PC-3 (cell line): Measurements from ENCODE around the gene MCTS1. TPM values are rescaled to one million over a fixed set of nuclear protein-coding genes. Genes with fewer than 3 reads are reported as not detected.
"Not testable (repeated sequence)": the region's sequence is repeated elsewhere in the genome, so short reads cannot be mapped to it uniquely, and the experiment has no call there.

Experiments used
- ATAC-seq: fragments of 200-7000 bp; cut with Tn5 transposase; 2 replicates; pipeline ENCODE4 v1.9.1; 2020; ENCODE audit warnings: mild to moderate bottlenecking, moderate library complexity
- BruUV-seq: library from RNA; stranded (reverse); fragments of 400-500 nt; replicated peaks from 2 replicates; lab custom pipeline; 2021; lab: Mats Ljungman, UMichigan
- CTCF ChIA-PET: fragments of 300-600 bp; sonication (Branson Sonifier 250); formaldehyde crosslinking; loops from one replicate; lab custom pipeline; 2022; ENCODE audit warnings: antibody characterized with exemption; lab: Charles Lee
- POLR2A ChIA-PET: fragments of 300-600 bp; sonication (Branson Sonifier 250); formaldehyde crosslinking; loops from one replicate; lab custom pipeline; 2022; ENCODE audit warnings: antibody characterized with exemption; ENCODE audit not compliant: unreplicated experiment; lab: Charles Lee
- DNase-seq: peaks from one replicate; pipeline ENCODE4 v3.0.0-alpha.2; 2015
- H2AFZ ChIP-seq: fragments of 300-600 bp; sonication (generic); 2 replicates; pipeline ENCODE4 v1.6.0; 2016; ENCODE audit warnings: antibody characterized with exemption, low read length
- H3F3A ChIP-seq: fragments of 300-600 bp; sonication (generic); one replicate; pipeline ENCODE4 v1.6.0; 2017; ENCODE audit warnings: antibody characterized with exemption, low read length, control low read depth, mild to moderate bottlenecking; ENCODE audit not compliant: unreplicated experiment
- H3K27ac ChIP-seq: fragments of 300-600 bp; sonication (generic); 2 replicates; pipeline ENCODE4 v1.5.1; 2016; ENCODE audit warnings: mild to moderate bottlenecking, low read length
- H3K27me3 ChIP-seq: fragments of 300-600 bp; sonication (generic); 2 replicates; pipeline ENCODE4 v1.6.1; 2016; ENCODE audit warnings: low read length, mixed read lengths
- H3K36me3 ChIP-seq: fragments of 300-600 bp; sonication (generic); 2 replicates; pipeline ENCODE4 v1.6.1; 2016; ENCODE audit warnings: low read depth, mixed run types, low read length, mixed read lengths
- H3K4me1 ChIP-seq: fragments of 300-600 bp; sonication (generic); 2 replicates; pipeline ENCODE4 v1.5.1; 2016; ENCODE audit warnings: low read length; ENCODE audit not compliant: insufficient read depth
- H3K4me2 ChIP-seq: fragments of 300-600 bp; sonication (generic); 2 replicates; pipeline ENCODE4 v1.6.0; 2016; ENCODE audit warnings: low read length
- H3K4me3 ChIP-seq: fragments of 300-600 bp; sonication (generic); 2 replicates; pipeline ENCODE4 v1.5.1; 2016; ENCODE audit warnings: mild to moderate bottlenecking, low read length, mixed read lengths
- H3K79me2 ChIP-seq: fragments of 300-600 bp; sonication (generic); 2 replicates; pipeline ENCODE4 v1.6.1; 2017; ENCODE audit warnings: low read length, mixed read lengths
- H3K9ac ChIP-seq: fragments of 300-600 bp; sonication (generic); 2 replicates; pipeline ENCODE4 v1.6.0; 2016; ENCODE audit warnings: mild to moderate bottlenecking, low read length
- H3K9me2 ChIP-seq: fragments of 300-600 bp; sonication (generic); replicated peaks from 2 replicates; pipeline ENCODE4 v1.6.1; 2016; ENCODE audit warnings: mixed run types, low read length, mixed read lengths
- H3K9me3 ChIP-seq: fragments of 300-600 bp; sonication (generic); 2 replicates; pipeline ENCODE4 v1.6.1; 2016; ENCODE audit warnings: low read length, mixed read lengths
- H4K20me1 ChIP-seq: fragments of 300-600 bp; sonication (generic); 2 replicates; pipeline ENCODE4 v1.6.1; 2016; ENCODE audit warnings: low read length, mixed read lengths
- CTCF ChIP-seq: fragments of 300-600 bp; sonication (generic); conservative IDR thresholded peaks from 2 replicates; pipeline ENCODE4 v1.5.1; 2017; ENCODE audit warnings: antibody characterized with exemption, low read depth, mild to moderate bottlenecking, low read length
- EZH2 ChIP-seq: fragments of 300-600 bp; sonication (generic); IDR thresholded peaks from one replicate; pipeline ENCODE4 v1.6.1; 2017; ENCODE audit warnings: antibody characterized with exemption, mild to moderate bottlenecking, low read length; ENCODE audit not compliant: unreplicated experiment
- EZH2phosphoT487 ChIP-seq: fragments of 300-600 bp; sonication (generic); IDR thresholded peaks from 2 replicates; pipeline ENCODE4 v1.6.1; 2018; ENCODE audit warnings: mild to moderate bottlenecking, antibody characterized with exemption, low read length, borderline replicate concordance
- intact Hi-C: fragments of 100-400 bp; cut with micrococcal nuclease; formaldehyde crosslinking; loops from 2 replicates; pipeline ENCODE4 v1.9.0; 2023
- total RNA-seq: library from RNA; depleted of rRNA; stranded (reverse); fragments of >200 nt; gene quantifications from 2 replicates; pipeline ENCODE4 v1.2.3, GENCODE V29; 2014

The MCTS1 gene
- total RNA-seq, 1 experiment from 2014 or later: 83.7 TPM

- CTCF ChIA-PET: no interaction called here
- POLR2A ChIA-PET: no interaction called here
- H3K27ac ChIP-seq: no peak overlapping the region
Measured at GRCh38 chrX:120568609-120569008, 35.3 kb upstream of the MCTS1 start.

GRCh38 chrX:120570011-120570600 is 33.8 kb upstream of the MCTS1 start:
- Histone ChIP-seq H3K4me3 (no peak overlapping the region), H3K36me3 (no peaks in the 10 kb centered on the region), H3K4me1 (0 out of 2 replicates have a peak, but pooled peaks cover 4% of the 10 kb centered on the region), H3K9me2 (no peaks in the 10 kb centered on the region), H2AFZ (no peak overlapping the region), H4K20me1 (no peaks in the 10 kb centered on the region), H3K27me3 (no peaks in the 10 kb centered on the region), H3K4me2 (no peak overlapping the region), H3K79me2 (no peaks in the 10 kb centered on the region), H3K9me3 (no peaks in the 10 kb centered on the region), H3K9ac (no peak overlapping the region), H3K27ac (no peak overlapping the region), H3F3A (no peaks in the 10 kb centered on the region)
- intact Hi-C loops: no loop called here
- no TSS peak for BruUV-seq
- ATAC-seq: no peak
- ChIA-PET POLR2A (no interaction called here), CTCF (no interaction called here)
- no peak for DNase-seq
- TF ChIP-seq EZH2phosphoT487: no peak

More at GRCh38 chrX:120568609-120569008, 35.3 kb upstream of the MCTS1 start:
- Histone ChIP-seq H4K20me1 (no peaks in the 10 kb centered on the region), H3K4me2 (no peak overlapping the region), H3K79me2 (no peaks in the 10 kb centered on the region), H3F3A (no peaks in the 10 kb centered on the region), H3K9me2 (no peaks in the 10 kb centered on the region), H3K4me3 (no peak overlapping the region), H3K36me3 (no peaks in the 10 kb centered on the region), H3K4me1 (0 out of 2 replicates have a peak, but pooled peaks cover 4% of the 10 kb centered on the region), H2AFZ (no peak overlapping the region), H3K9ac (no peak overlapping the region), H3K27me3 (no peaks in the 10 kb centered on the region), H3K9me3 (no peaks in the 10 kb centered on the region)
- ATAC-seq: no peak
- DNase-seq: no peak
- intact Hi-C loops: no loop called here
- no peak for TF ChIP-seq EZH2
- no peak for TF ChIP-seq EZH2phosphoT487
- TF ChIP-seq CTCF: no peak
- no TSS peak for BruUV-seq

GRCh38 chrX:120573806-120574205 is 30.1 kb upstream of the MCTS1 start:
- CTCF ChIA-PET, H3K27ac ChIP-seq, H3K9me3 ChIP-seq, H3K27me3 ChIP-seq, H3K4me2 ChIP-seq, BruUV-seq, H2AFZ ChIP-seq, H3F3A ChIP-seq, H3K79me2 ChIP-seq, H3K4me1 ChIP-seq, intact Hi-C loops, H3K9me2 ChIP-seq, POLR2A ChIA-PET, ATAC-seq, DNase-seq, H3K9ac ChIP-seq, H4K20me1 ChIP-seq, H3K36me3 ChIP-seq, H3K4me3 ChIP-seq: not testable (repeated sequence)
